Psoas muscle (tissue), 8 donors: ENCODE measurements around the gene BCAN. TPM values are rescaled to one million over a fixed set of nuclear protein-coding genes. Genes with fewer than 3 reads are reported as not detected.

ENCODE experiments used
- ATAC-seq, 4 donors: fragments of 200-7000 bp; cut with Tn5 transposase; one replicate each; pipeline ENCODE4 v1.9.1; 2020; ENCODE audit warnings: moderate library complexity in 3 of 4, mild to moderate bottlenecking in 2 of 4
- DNase-seq, 2 donors: peaks; one replicate each; pipeline ENCODE4 v3.0.0-alpha.2; 2020
- H3K27ac ChIP-seq: fragments of 200-600 bp; one replicate; pipeline ENCODE4 v1.8.0; 2022
- H3K27me3 ChIP-seq, 3 donors: fragments of 200-600 bp in 1 of 3; one replicate each; pipeline versions ENCODE4 v1.6.1 to v1.8.0; 2013 to 2022; ENCODE audit warnings: low read length in 2 of 3, mild to moderate bottlenecking in 2 of 3, moderate library complexity in 1 of 3; ENCODE audit not compliant: insufficient read depth in 3 of 3
- H3K36me3 ChIP-seq, 2 donors: fragments of 200-600 bp in 1 of 2; one replicate each; pipeline versions ENCODE4 v1.6.1 to v1.8.0; 2013 to 2022; ENCODE audit warnings: low read depth in 1 of 2, mild to moderate bottlenecking in 1 of 2, moderate library complexity in 1 of 2; ENCODE audit not compliant: insufficient read depth in 1 of 2
- H3K4me1 ChIP-seq: fragments of 200-600 bp; one replicate; pipeline ENCODE4 v1.8.0; 2022
- H3K4me3 ChIP-seq: fragments of 200-600 bp; one replicate; pipeline ENCODE4 v1.8.0; 2022; ENCODE audit warnings: mild to moderate bottlenecking
- H3K9me3 ChIP-seq: fragments of 200-600 bp; one replicate; pipeline ENCODE4 v1.8.0; 2022
- WGBS, 3 donors: extraction: QIAGEN DNeasy Blood & Tissue Kit; methylation state at CpG; one replicate each; pipeline versions ENCODE4 v1.1.6 to v1.1.7; 2013; 5-methylcytosine and 5-hydroxymethylcytosine counted together
- intact Hi-C, 2 donors: fragments of 100-400 bp; cut with DNase I; formaldehyde crosslinking; loops; one replicate each; pipeline versions ENCODE4 v1.11.0 to v1.14.2; 2022
- polyA plus RNA-seq, 3 donors: library from polyadenylated mRNA; stranded (reverse); fragments of 200-250 nt; gene quantifications; one replicate each; pipeline ENCODE4 v1.2.3, GENCODE V29; 2013
- total RNA-seq, 4 donors: library from RNA; stranded (reverse); fragmentation: NEBNext Ultra II Directional in 2 of 4; extraction: Animal tissue kit (Norgen Biotek cat#: 25700) in 2 of 4; gene quantifications; one replicate each; pipeline versions ENCODE4 v1.2.1 to v1.2.4, GENCODE V29; 2021 to 2023
- TF ChIP-seq, protein P1 (sequence below): fragments of 200-600 bp; IDR thresholded peaks from one replicate; pipeline ENCODE4 v1.8.0; 2022; ENCODE audit warnings: antibody characterized with exemption
- donor health status: healthy with polysubstance abuse.
- donor health status: DM: no; HTN: no; CAD: no; lungs with moderate emphysema.
- donor health status: Bipolar disorder and iron deficiency.
- donor health status: healthy.
- donor health status: DM: yes; HTN: yes; CAD: no.
- donor health status: DM: no; HTN: no; CAD: no.
- donor health status: DM: no; HTN: no; CAD: no.
- donor health status: DM: yes; HTN: yes; CAD: no.

The BCAN gene
- total and polyA plus RNA-seq, 7 donors = 0.06 to 0.36 (median 0.18) TPM; not detected in 3

DNA sequence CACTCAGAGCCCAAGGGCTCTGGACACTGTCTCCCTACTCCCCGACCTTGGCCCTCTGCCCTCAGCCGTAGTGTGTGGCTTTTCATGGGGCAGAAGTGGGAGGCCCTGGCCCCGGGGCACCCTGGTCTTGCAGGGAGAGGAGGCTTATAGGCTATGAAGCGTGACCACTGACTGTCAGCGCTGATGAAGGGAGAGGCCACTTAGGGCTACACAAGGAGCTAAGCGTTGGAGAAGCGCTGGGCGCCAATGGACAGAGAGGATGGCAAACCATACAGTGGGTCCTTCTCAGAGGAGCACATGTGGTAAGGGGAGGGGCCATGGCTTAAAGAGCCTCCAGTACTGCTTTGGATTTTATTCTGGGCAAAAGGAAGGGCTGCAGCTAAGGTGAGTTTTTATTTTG, 55.6 kb downstream of the BCAN start:
- Histone ChIP-seq H3K36me3 (no peaks in the 10 kb centered on the region), H3K4me3 (no peak overlapping the region), H3K27me3 (peaks cover 0 to 51% (median 11%) of the 10 kb centered on the region in 3 donors), H3K9me3 (no peaks in the 10 kb centered on the region), H3K4me1 (no peaks in the 10 kb centered on the region), H3K27ac (no peak overlapping the region)
- TF ChIP-seq, protein P1, sequence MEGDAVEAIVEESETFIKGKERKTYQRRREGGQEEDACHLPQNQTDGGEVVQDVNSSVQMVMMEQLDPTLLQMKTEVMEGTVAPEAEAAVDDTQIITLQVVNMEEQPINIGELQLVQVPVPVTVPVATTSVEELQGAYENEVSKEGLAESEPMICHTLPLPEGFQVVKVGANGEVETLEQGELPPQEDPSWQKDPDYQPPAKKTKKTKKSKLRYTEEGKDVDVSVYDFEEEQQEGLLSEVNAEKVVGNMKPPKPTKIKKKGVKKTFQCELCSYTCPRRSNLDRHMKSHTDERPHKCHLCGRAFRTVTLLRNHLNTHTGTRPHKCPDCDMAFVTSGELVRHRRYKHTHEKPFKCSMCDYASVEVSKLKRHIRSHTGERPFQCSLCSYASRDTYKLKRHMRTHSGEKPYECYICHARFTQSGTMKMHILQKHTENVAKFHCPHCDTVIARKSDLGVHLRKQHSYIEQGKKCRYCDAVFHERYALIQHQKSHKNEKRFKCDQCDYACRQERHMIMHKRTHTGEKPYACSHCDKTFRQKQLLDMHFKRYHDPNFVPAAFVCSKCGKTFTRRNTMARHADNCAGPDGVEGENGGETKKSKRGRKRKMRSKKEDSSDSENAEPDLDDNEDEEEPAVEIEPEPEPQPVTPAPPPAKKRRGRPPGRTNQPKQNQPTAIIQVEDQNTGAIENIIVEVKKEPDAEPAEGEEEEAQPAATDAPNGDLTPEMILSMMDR = no peak
- ATAC-seq = no peak
- WGBS, 3 donors = 58 to 63% (median 60%) methylated on average over 8 of the region's 8 CpGs
- intact Hi-C loops = loop anchor here in 1 of 2 donors (10.0 kb wide), 1 partner anchor 187 kb away; no protein-coding TSS in a partner anchor
- no peak for DNase-seq

DNA sequence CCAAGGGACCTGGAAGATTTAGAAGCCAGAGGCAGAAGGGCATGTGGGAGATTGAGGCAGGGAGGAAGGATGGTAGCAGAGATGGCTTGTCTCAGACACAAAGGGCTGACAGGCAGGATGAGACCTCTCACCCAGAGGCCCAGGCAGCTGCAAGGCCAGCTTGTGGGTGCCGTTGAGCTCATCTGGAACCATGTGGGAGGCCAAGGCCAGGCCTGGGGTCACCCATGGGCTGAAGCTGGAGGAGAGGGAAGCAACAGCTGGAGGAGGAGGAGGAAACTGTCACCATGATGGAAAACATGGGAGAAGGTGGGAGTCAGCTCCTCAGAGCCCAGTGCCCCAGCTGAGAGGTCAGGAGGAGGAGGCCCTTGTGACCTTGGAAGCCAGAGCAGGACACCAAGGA, 57.1 kb downstream of the BCAN start:
- intact Hi-C loops = loop anchor here in 1 of 2 donors (10.0 kb wide), 1 partner anchor 186 kb away; no protein-coding TSS in a partner anchor
- WGBS, 3 donors = 34 to 46% (median 38%) methylated on average over 1 of the region's 1 CpG
- ATAC-seq (no peak), DNase-seq (no peak)
- Histone ChIP-seq H3K36me3 (no peaks in the 10 kb centered on the region), H3K4me3 (no peak overlapping the region), H3K9me3 (no peaks in the 10 kb centered on the region), H3K4me1 (no peaks in the 10 kb centered on the region), H3K27me3 (peaks cover 0 to 56% (median 12%) of the 10 kb centered on the region in 3 donors), H3K27ac (no peak overlapping the region)
- TF ChIP-seq, protein P1 = no peak

DNA sequence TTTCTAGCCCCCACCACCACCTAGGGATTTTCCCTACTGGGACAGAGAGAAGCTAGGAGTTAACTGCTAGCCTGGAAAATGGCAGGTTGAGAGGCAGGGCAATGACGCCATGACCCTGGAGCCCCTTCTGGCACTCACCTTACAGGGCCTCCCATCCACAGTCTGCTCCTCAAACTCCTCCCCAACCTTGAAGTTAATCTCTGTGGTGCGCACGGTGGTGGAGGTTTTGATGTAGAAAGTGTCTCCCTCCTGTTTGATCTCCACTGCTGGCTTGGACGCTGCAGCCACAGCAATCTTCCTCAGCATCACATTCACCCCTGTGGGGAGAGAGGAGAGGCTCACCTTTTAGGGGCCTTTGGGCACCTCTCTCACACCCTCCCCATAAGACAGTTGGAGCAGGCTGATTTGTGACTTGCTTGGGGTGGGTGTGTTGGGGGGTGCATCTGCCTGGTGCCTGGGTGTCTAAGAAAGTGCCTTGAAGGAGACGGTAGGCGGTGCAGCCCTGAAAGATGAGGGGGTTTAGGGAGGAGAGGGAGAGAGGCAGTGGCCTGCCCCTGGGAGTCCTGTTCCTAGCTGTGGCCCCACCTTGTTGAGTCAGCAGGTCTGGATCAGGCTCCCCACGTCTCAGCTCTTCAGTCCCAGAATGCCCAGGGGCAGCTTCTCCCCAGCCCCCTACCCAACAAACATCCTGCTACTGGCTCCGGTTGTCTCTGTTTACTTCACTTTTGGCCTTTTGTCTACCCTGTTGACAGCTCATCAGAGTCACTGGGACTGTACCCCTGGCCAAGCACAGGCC, 59.0 kb downstream of the BCAN start:
- no peaks in the 10 kb centered on the region for H3K36me3 ChIP-seq
- TF ChIP-seq, protein P1 = no peak
- 75 to 83% (median 78%) methylated on average over 8 of the region's 8 CpGs for WGBS, 3 donors
- H3K27me3 ChIP-seq = peaks cover 0 to 70% (median 20%) of the 10 kb centered on the region in 3 donors
- DNase-seq (no peak), ATAC-seq (no peak)
- peaks cover 19% of the 10 kb centered on the region for H3K4me1 ChIP-seq
- H3K27ac ChIP-seq = no peak overlapping the region
- no peak overlapping the region for H3K4me3 ChIP-seq
- intact Hi-C loops = no loop called here
- H3K9me3 ChIP-seq = no peaks in the 10 kb centered on the region

DNA sequence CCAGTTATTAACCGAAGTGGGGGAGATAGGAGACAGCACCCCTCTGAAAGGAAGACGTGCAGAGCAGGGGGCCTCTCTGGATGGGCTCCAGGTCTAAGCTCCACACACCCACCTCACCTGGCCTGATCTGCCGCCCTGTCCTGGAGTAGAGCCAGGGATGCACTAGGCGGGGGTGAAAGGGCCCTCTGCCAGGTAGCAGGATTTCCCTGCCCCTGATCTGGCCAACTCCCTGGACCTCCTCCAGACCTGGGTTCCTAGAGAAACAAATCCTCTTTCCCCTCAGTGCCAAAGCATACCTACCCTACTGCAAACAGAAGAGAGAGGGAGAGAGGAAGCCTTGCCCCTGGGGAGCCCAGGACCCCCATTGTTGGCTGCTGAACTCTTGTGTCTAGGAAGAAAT, 61.4 kb downstream of the BCAN start:
- Histone ChIP-seq H3K27me3 (peaks cover 0 to 66% (median 24%) of the 10 kb centered on the region in 3 donors), H3K27ac (no peak overlapping the region), H3K9me3 (no peaks in the 10 kb centered on the region), H3K36me3 (no peaks in the 10 kb centered on the region), H3K4me3 (no peak overlapping the region), H3K4me1 (peaks cover 22% of the 10 kb centered on the region)
- intact Hi-C loops = no loop called here
- ATAC-seq (no peak), DNase-seq (no peak)
- 47 to 64% (median 55%) methylated on average over 4 of the region's 4 CpGs for WGBS, 3 donors
- TF ChIP-seq, protein P1 = no peak
